HepG2 (cell line): Measurements from ENCODE around the gene PAM16. TPM values are rescaled to one million over a fixed set of nuclear protein-coding genes. Genes with fewer than 3 reads are reported as not detected.
A peak's percentile ranks its signal among the peaks of the same experiment; 100 is the strongest.

Experiments
- ATAC-seq: fragments of 200-7000 bp; cut with Tn5 transposase; 3 replicates; pipeline ENCODE4 v1.9.1; 2020; ENCODE audit warnings: mild to moderate bottlenecking, moderate library complexity
- BruUV-seq: library from RNA; stranded (reverse); fragments of 400-500 nt; replicated peaks from 2 replicates; lab custom pipeline; 2021; lab: Mats Ljungman, UMichigan
- CTCF ChIA-PET: fragments of 300-600 bp; formaldehyde crosslinking; extraction: SDS; loops from one replicate; lab custom pipeline; 2021; ENCODE audit warnings: low total read pairs, inconsistent platforms, low intra/inter-chr PET ratio; lab: Yijun Ruan, JAX
- POLR2A ChIA-PET: fragments of 350-600 bp; sonication (Branson Sonifier 250); formaldehyde crosslinking; loops from one replicate; lab custom pipeline; 2020; ENCODE audit warnings: antibody characterized with exemption, inconsistent platforms; lab: Yijun Ruan, JAX
- DNase-seq: peaks from one replicate; pipeline ENCODE4 v3.0.0-alpha.2; 2015; ENCODE audit warnings: low spot score
- FAIRE-seq: peaks from 3 replicates; lab custom pipeline; 2011; peaks lifted over from hg19 to GRCh38; lab: Jason Lieb, UNC
- H2AFZ ChIP-seq: one replicate; pipeline ENCODE4 v1.6.1; 2011; ENCODE audit warnings: low read length, inconsistent platforms
- H3K27ac ChIP-seq: fragments of 300-600 bp; 3 replicates; pipeline ENCODE4 v1.8.0; 2011; ENCODE audit warnings: mixed run types, mild to moderate bottlenecking, mixed read lengths, low read length, inconsistent platforms; ENCODE audit not compliant: insufficient read depth; ENCODE audit errors: extremely low read length
- H3K27me3 ChIP-seq, 2 experiments: fragments of 200-600 bp in 1 of 2; 2 replicates in 1 of 2; 3 replicates in 1 of 2; pipeline versions ENCODE4 v1.6.0 to v1.8.0; 2011; ENCODE audit warnings: low read length in 2 of 2, mild to moderate bottlenecking in 2 of 2, moderate library complexity in 2 of 2, inconsistent platforms in 1 of 2; ENCODE audit not compliant: insufficient read depth in 2 of 2, control insufficient read depth in 1 of 2
- H3K36me3 ChIP-seq, 2 experiments: fragments of 200-600 bp in 1 of 2; replicated peaks in 1 of 2; 2 replicates in 1 of 2; 3 replicates in 1 of 2; pipeline versions ENCODE4 v1.5.1 to v1.8.0; 2011; ENCODE audit warnings: low read length in 2 of 2, inconsistent platforms in 1 of 2; ENCODE audit not compliant: insufficient read depth in 2 of 2, control insufficient read depth in 1 of 2
- H3K4me1 ChIP-seq: 2 replicates; pipeline ENCODE4 v1.5.1; 2012; ENCODE audit warnings: low read length, inconsistent platforms; ENCODE audit not compliant: insufficient read depth
- H3K4me2 ChIP-seq: 2 replicates; pipeline ENCODE4 v1.6.0; 2011; ENCODE audit warnings: low read depth, low read length, inconsistent platforms
- H3K4me3 ChIP-seq, 3 experiments: fragments of 200-600 bp in 1 of 3; sonication (generic), shearing (Covaris generic) in 1 of 3; replicated peaks in 1 of 3; 2 replicates each; pipeline ENCODE4 v1.5.1; 2011 to 2016; ENCODE audit warnings: low read length in 3 of 3, inconsistent platforms in 2 of 3, low read depth in 2 of 3, mild to moderate bottlenecking in 2 of 3, control low read depth in 1 of 3, mixed read lengths in 1 of 3; ENCODE audit not compliant: insufficient read depth in 1 of 3
- H3K79me2 ChIP-seq: one replicate; pipeline ENCODE4 v1.6.1; 2011; ENCODE audit warnings: low read length, inconsistent platforms; ENCODE audit not compliant: insufficient read depth
- H3K9ac ChIP-seq: 2 replicates; pipeline ENCODE4 v1.6.0; 2011; ENCODE audit warnings: mild to moderate bottlenecking, low read depth, low read length, inconsistent platforms; ENCODE audit not compliant: insufficient read depth
- H3K9me3 ChIP-seq: 2 replicates; pipeline ENCODE4 v1.5.1; 2012; ENCODE audit warnings: mild to moderate bottlenecking, low read length
- H4K20me1 ChIP-seq: 2 replicates; pipeline ENCODE4 v1.6.0; 2011; ENCODE audit warnings: inconsistent platforms, mild to moderate bottlenecking, low read length, moderate library complexity; ENCODE audit not compliant: insufficient read depth
- MXI1 ChIP-seq: IDR thresholded peaks from 3 replicates; pipeline ENCODE4 v1.6.1; 2012; ENCODE audit warnings: low read depth, low read length, inconsistent platforms, borderline replicate concordance
- NR2C2 ChIP-seq: sonication (generic); formaldehyde crosslinking; IDR thresholded peaks from 2 replicates; pipeline ENCODE4 v1.4.0; 2020; ENCODE audit warnings: missing genetic modification reagents, mild to moderate bottlenecking, moderate library complexity, borderline replicate concordance
- SCMH1 ChIP-seq: sonication (generic); formaldehyde crosslinking; IDR thresholded peaks from 2 replicates; pipeline ENCODE4 v1.9.0; 2021; ENCODE audit warnings: missing genetic modification reagents, mild to moderate bottlenecking, borderline replicate concordance
- SKI ChIP-seq: fragments of 450-650 bp; IDR thresholded peaks from one replicate; pipeline ENCODE4 v1.6.1; 2018; ENCODE audit warnings: mild to moderate bottlenecking; ENCODE audit not compliant: partially characterized antibody
- ZFP1 ChIP-seq: IDR thresholded peaks from 2 replicates; pipeline ENCODE4 v1.6.1; 2016
- ZFYVE20 ChIP-seq: sonication (generic); formaldehyde crosslinking; IDR thresholded peaks from 2 replicates; pipeline ENCODE4 v1.8.0; 2023; ENCODE audit warnings: low read depth, mild to moderate bottlenecking, moderate library complexity, missing genetic modification reagents, borderline replicate concordance
- ZNF224 ChIP-seq: sonication (generic); formaldehyde crosslinking; IDR thresholded peaks from 2 replicates; pipeline ENCODE4 v1.5.0; 2020; ENCODE audit warnings: mild to moderate bottlenecking, missing genetic modification reagents
- ZNF629 ChIP-seq: sonication (generic); formaldehyde crosslinking; conservative IDR thresholded peaks from 2 replicates; pipeline ENCODE4 v1.5.0; 2020; ENCODE audit warnings: missing genetic modification reagents
- ZNF674 ChIP-seq: sonication (generic); formaldehyde crosslinking; IDR thresholded peaks from 2 replicates; pipeline ENCODE4 v1.5.0; 2020; ENCODE audit warnings: low read depth, mild to moderate bottlenecking, missing genetic modification reagents
- ZSCAN20 ChIP-seq: sonication (generic); formaldehyde crosslinking; IDR thresholded peaks from 2 replicates; pipeline ENCODE4 v1.4.0; 2020; ENCODE audit warnings: missing genetic modification reagents, mild to moderate bottlenecking, borderline replicate concordance
- WGBS: methylation state at CpG from one replicate; pipeline ENCODE4 v1.1.6; 2017; ENCODE audit warnings: low lambda C conversion rate; 5-methylcytosine and 5-hydroxymethylcytosine counted together
- in situ Hi-C: cut with HindIII; loops from 2 replicates; pipeline ENCODE4 v1.10.0; 2017; ENCODE audit warnings: low pct_unique_long_range_greater_than_20kb; ENCODE audit not compliant: extremely low pct_ligation_motif_present
- intact Hi-C: fragments of 100-400 bp; cut with micrococcal nuclease; formaldehyde crosslinking; loops from one replicate; pipeline ENCODE4 v1.10.0; 2022; ENCODE audit not compliant: unreplicated experiment
- polyA plus RNA-seq, 8 experiments: library from polyadenylated mRNA; depleted of rRNA in 3 of 8; stranded (reverse) in 7 of 8; unstranded in 1 of 8; fragments of >200 nt; fragmentation: Illumina TruSeq in 4 of 8; extraction: Trizol in 4 of 8; gene quantifications; 2 replicates each; pipeline versions ENCODE4 v1.2.1 to v1.2.3, GENCODE V29; 2011 to 2016; ENCODE audit warnings: low read depth in 4 of 8, missing spikeins in 1 of 8, mixed read lengths in 1 of 8; ENCODE audit not compliant: insufficient read depth in 1 of 8
- total RNA-seq, 5 experiments: library from RNA; depleted of rRNA; stranded (reverse); fragments of >200 nt; fragmentation: Illumina TruSeq; extraction: Trizol; gene quantifications; 2 replicates each; pipeline ENCODE4 v1.2.3, GENCODE V29; 2016; ENCODE audit warnings: low read depth in 1 of 5
- TF ChIP-seq, protein P1 (sequence below): IDR thresholded peaks from 2 replicates; pipeline ENCODE4 v1.6.1; 2016; ENCODE audit warnings: missing genetic modification reagents, missing compliant biosample characterization
- TF ChIP-seq, protein P2 (sequence below): sonication (generic); formaldehyde crosslinking; IDR thresholded peaks from 2 replicates; pipeline ENCODE4 v1.8.1; 2023; ENCODE audit warnings: mild to moderate bottlenecking, moderate library complexity, missing genetic modification reagents
- TF ChIP-seq, protein P3 (sequence below): sonication (generic); formaldehyde crosslinking; IDR thresholded peaks from 2 replicates; pipeline ENCODE4; 2020; ENCODE audit warnings: missing genetic modification reagents, mild to moderate bottlenecking, borderline replicate concordance

Gene PAM16
- total and polyA plus RNA-seq, 2 of the 13 experiments (the other 11 are each of a cell fraction or from before 2014, with no cell fraction given): 51.5 to 51.8 TPM

- intact Hi-C loops (no loop called here), in situ Hi-C loops (no loop called here)
- H3K9me3 ChIP-seq: no peaks in the 10 kb centered on the region
- H3K27me3 ChIP-seq: no peaks in the 10 kb centered on the region; a peak in 1 of 5 replicates
- H3K36me3 ChIP-seq: peaks cover 6 to 11% of the 10 kb centered on the region in 2 experiments; a peak in 2 of 5 replicates
- H3K4me2 ChIP-seq: peak overlapping the region; percentile 90
- peaks cover 57% of the 10 kb centered on the region for H3K4me1 ChIP-seq
- no TSS peak for BruUV-seq
- peak; percentile 83 for FAIRE-seq
- H2AFZ ChIP-seq: no peak overlapping the region
- peak; percentile 94 for DNase-seq
- peak overlapping the region; percentile 81 for H3K9ac ChIP-seq
- ATAC-seq: peak; percentile 83
- ChIA-PET POLR2A (interaction anchor here (0.6 to 2.7 kb wide), 18 partner anchors 18 to 92 kb away, joined by 3 to 15 read pairs (median 4); partner anchors contain the start of genes TFAP4 and VASN), CTCF (no interaction called here)
- H4K20me1 ChIP-seq: peaks cover 17% of the 10 kb centered on the region
- peak overlapping the region; percentile 9 to 74 (median 39) for H3K4me3 ChIP-seq
- H3K27ac ChIP-seq: peak overlapping the region; percentile 88
- 11% methylated on average over 12 of the region's 14 CpGs for WGBS
- H3K79me2 ChIP-seq: peaks cover 52% of the 10 kb centered on the region
- TF ChIP-seq ZSCAN20 (peak; percentile 63; the same call in 1 of the 2 replicates), SCMH1 (CRISPR knock-in tag) (no peak), SKI (peak; percentile 37), NR2C2 (peak; percentile 65; the same call in 1 of the 2 replicates), ZNF629 (CRISPR knock-in tag) (no peak), ZNF224 (CRISPR knock-in tag) (0 out of 2 replicates have a peak, but pooled peaks have one; percentile 38), ZNF674 (CRISPR knock-in tag) (no peak), ZFP1 (CRISPR knock-in tag) (peak; percentile 55; the same call in 1 of the 2 replicates), MXI1 (peak; percentile 67; the same call in 2 of the 3 replicates), ZFYVE20 (no peak)
- TF ChIP-seq, protein P1, sequence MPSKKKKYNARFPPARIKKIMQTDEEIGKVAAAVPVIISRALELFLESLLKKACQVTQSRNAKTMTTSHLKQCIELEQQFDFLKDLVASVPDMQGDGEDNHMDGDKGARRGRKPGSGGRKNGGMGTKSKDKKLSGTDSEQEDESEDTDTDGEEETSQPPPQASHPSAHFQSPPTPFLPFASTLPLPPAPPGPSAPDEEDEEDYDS: peak; percentile 49; the same call in 1 of the 2 replicates
- TF ChIP-seq, protein P2, sequence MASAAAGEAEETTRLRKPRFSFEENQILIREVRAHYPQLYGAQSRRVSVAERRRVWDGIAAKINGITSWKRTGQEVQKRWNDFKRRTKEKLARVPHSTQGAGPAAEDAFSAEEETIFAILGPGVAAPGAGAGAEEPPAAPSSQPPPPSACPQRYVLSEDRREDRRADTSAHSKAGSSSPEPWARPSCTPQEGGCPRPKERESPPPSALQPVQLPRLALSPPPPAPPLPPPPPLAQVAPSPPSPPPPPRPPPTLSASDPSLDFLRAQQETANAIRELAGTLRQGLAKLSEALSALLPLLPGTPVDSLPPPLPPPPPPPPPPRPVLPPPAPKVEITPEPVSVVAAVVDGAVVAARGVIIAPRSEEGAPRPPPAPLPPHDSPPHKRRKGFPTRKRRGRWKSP: 0 out of 2 replicates have a peak, but pooled peaks have one; percentile 48
- TF ChIP-seq, protein P3, sequence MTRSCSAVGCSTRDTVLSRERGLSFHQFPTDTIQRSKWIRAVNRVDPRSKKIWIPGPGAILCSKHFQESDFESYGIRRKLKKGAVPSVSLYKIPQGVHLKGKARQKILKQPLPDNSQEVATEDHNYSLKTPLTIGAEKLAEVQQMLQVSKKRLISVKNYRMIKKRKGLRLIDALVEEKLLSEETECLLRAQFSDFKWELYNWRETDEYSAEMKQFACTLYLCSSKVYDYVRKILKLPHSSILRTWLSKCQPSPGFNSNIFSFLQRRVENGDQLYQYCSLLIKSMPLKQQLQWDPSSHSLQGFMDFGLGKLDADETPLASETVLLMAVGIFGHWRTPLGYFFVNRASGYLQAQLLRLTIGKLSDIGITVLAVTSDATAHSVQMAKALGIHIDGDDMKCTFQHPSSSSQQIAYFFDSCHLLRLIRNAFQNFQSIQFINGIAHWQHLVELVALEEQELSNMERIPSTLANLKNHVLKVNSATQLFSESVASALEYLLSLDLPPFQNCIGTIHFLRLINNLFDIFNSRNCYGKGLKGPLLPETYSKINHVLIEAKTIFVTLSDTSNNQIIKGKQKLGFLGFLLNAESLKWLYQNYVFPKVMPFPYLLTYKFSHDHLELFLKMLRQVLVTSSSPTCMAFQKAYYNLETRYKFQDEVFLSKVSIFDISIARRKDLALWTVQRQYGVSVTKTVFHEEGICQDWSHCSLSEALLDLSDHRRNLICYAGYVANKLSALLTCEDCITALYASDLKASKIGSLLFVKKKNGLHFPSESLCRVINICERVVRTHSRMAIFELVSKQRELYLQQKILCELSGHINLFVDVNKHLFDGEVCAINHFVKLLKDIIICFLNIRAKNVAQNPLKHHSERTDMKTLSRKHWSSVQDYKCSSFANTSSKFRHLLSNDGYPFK: no peak
These were observed 5.0 kb downstream of the PAM16 start for GRCh38 chr16:4345836-4346781.
